SK-N-SH treated with all-trans-retinoic acid at 6 μM for 48 hours (cell line): Measurements from ENCODE around the gene TBCE.

Source experiments
- ARNTL ChIP-seq: fragments of 450-650 bp; formaldehyde crosslinking; IDR thresholded peaks from 2 replicates; pipeline ENCODE4 v1.5.0; 2020; ENCODE audit warnings: low read depth, mild to moderate bottlenecking, moderate library complexity, borderline replicate concordance
- CSDC2 ChIP-seq: fragments of 250-450 bp; sonication (Bioruptor Pico); IDR thresholded peaks from 2 replicates; pipeline ENCODE4 v1.5.0; 2020; ENCODE audit warnings: mild to moderate bottlenecking, moderate library complexity
- PATZ1 ChIP-seq: fragments of 250-450 bp; sonication (Bioruptor Pico); IDR thresholded peaks from 2 replicates; pipeline ENCODE4 v1.8.0; 2020; ENCODE audit warnings: mild to moderate bottlenecking, moderate library complexity, borderline replicate concordance
- SNAI2 ChIP-seq: fragments of 250-450 bp; sonication (Bioruptor Pico); IDR thresholded peaks from 2 replicates; pipeline ENCODE4 v1.5.0; 2020; ENCODE audit warnings: mild to moderate bottlenecking, moderate library complexity
- TCF4 ChIP-seq: fragments of 250-450 bp; sonication (Bioruptor Pico); IDR thresholded peaks from 2 replicates; pipeline ENCODE4 v1.8.0; 2021; ENCODE audit warnings: mild to moderate bottlenecking, moderate library complexity, borderline replicate concordance

DNA sequence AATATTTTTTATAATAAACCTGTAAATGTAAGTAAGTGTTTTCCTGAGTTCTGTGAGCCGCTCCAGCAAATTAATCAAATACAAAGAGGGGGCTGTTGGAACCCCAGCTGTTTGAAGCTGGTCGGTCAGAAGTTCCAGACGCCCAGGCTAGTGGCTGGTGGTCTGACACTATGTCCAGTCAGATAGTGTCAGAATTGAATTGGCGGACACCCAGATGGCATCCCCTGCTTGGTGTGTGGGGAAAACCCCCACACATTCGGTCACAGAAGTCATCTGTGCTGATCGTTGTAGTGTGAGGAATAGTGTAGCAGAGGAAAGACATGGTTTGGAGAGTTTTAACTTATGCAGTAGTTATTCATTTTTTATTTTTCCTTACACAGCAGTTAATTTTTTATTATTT lies 32.4 kb downstream of the TBCE start:
- no peak for TF ChIP-seq PATZ1 (CRISPR knock-in tag)
- TF ChIP-seq TCF4: no peak
- TF ChIP-seq CSDC2: no peak
- TF ChIP-seq ARNTL: no peak
- no peak for TF ChIP-seq SNAI2 (CRISPR knock-in tag)
